Mammary epithelial cell (primary cell): Measurements from ENCODE around the gene TMEM232.

Experiments
- CTCF ChIP-seq, 2 donors: IDR thresholded peaks in 1 of 2; conservative IDR thresholded peaks in 1 of 2; 2 replicates each; pipeline ENCODE4 v1.5.1; 2011 to 2012; ENCODE audit warnings: inconsistent platforms in 2 of 2, low read length in 2 of 2, mild to moderate bottlenecking in 2 of 2, control low read depth in 1 of 2, low read depth in 1 of 2; ENCODE audit not compliant: insufficient read depth in 1 of 2; ENCODE audit errors: extremely low read depth in 1 of 2
- EZH2 ChIP-seq: IDR thresholded peaks from 2 replicates; pipeline ENCODE4 v1.6.1; 2012; ENCODE audit warnings: low read length, inconsistent platforms, borderline replicate concordance

- TF ChIP-seq CTCF (conservative IDR thresholded peaks at IDR 0.05 in 1 of 2, IDR thresholded peaks at IDR 0.05 in 1 of 2; ENCODE audit: extremely low read depth in 1 of 2, insufficient read depth in 1 of 2, low read depth in 1 of 2, low read length in 2 of 2) (no peak), EZH2 (no peak)
Measured at GRCh38 chr5:110397281-110397680, 329.2 kb downstream of the TMEM232 start.
